ENCODE results near the gene E2F2.

E2F2 gene

GRCh38 chr1:23554481-23555269 is 23.6 kb upstream of the E2F2 start:
- Histone ChIP-seq H3K27ac (peak overlapping the region; percentile 100), H3K27me3 (ENCODE audit: insufficient read depth, low read depth, severe bottlenecking) (no peaks in the 10 kb centered on the region), H3K9me3 (ENCODE audit: severe bottlenecking) (no peaks in the 10 kb centered on the region), H3K4me3 (ENCODE audit: low read depth, low read length) (peak overlapping the region; percentile 51), H3K36me3 (peaks cover 31% of the 10 kb centered on the region)
- DNase-seq = peak; percentile 93
- peak; percentile 25; the same call in 1 of the 2 replicates for TF ChIP-seq CTCF (IDR thresholded peaks at IDR 0.05; ENCODE audit: low read depth, low read length)

- Histone ChIP-seq H3K36me3 (peaks cover 31% of the 10 kb centered on the region), H3K4me3 (ENCODE audit: low read depth, low read length) (peak overlapping the region; percentile 51), H3K27ac (peak overlapping the region; percentile 100), H3K27me3 (ENCODE audit: insufficient read depth, low read depth, severe bottlenecking) (no peaks in the 10 kb centered on the region), H3K9me3 (ENCODE audit: severe bottlenecking) (no peaks in the 10 kb centered on the region)
- no peak for DNase-seq
- no peak for TF ChIP-seq CTCF (IDR thresholded peaks at IDR 0.05; ENCODE audit: low read depth, low read length)
These were observed 23.1 kb upstream of the E2F2 start for GRCh38 chr1:23554127-23554480.

GRCh38 chr1:23553231-23554126 is 22.4 kb upstream of the E2F2 start:
- Histone ChIP-seq H3K27me3 (ENCODE audit: insufficient read depth, low read depth, severe bottlenecking) (no peaks in the 10 kb centered on the region), H3K27ac (peak overlapping the region; percentile 100), H3K4me3 (ENCODE audit: low read depth, low read length) (peak overlapping the region; percentile 51), H3K9me3 (ENCODE audit: severe bottlenecking) (no peaks in the 10 kb centered on the region), H3K36me3 (peaks cover 27% of the 10 kb centered on the region)
- DNase-seq = peak; percentile 78
- TF ChIP-seq CTCF (IDR thresholded peaks at IDR 0.05; ENCODE audit: low read depth, low read length) = no peak

- H3K27me3 ChIP-seq (ENCODE audit: insufficient read depth, low read depth, severe bottlenecking) = no peaks in the 10 kb centered on the region
- DNase-seq = no peak
- no peak overlapping the region for H3K4me3 ChIP-seq (ENCODE audit: low read depth, low read length)
- H3K9me3 ChIP-seq (ENCODE audit: severe bottlenecking) = no peaks in the 10 kb centered on the region
- H3K27ac ChIP-seq = peak overlapping the region; percentile 100
- TF ChIP-seq CTCF (IDR thresholded peaks at IDR 0.05; ENCODE audit: low read depth, low read length) = no peak
- H3K36me3 ChIP-seq = peaks cover 11% of the 10 kb centered on the region
These were observed 20.8 kb upstream of the E2F2 start for GRCh38 chr1:23551849-23552248.

GRCh38 chr1:23548704-23549143 is 17.7 kb upstream of the E2F2 start:
- no peak for DNase-seq
- no peaks in the 10 kb centered on the region for H3K36me3 ChIP-seq
- no peaks in the 10 kb centered on the region for H3K27me3 ChIP-seq (ENCODE audit: insufficient read depth, low read depth, severe bottlenecking)
- no peak for TF ChIP-seq CTCF (IDR thresholded peaks at IDR 0.05; ENCODE audit: low read depth, low read length)
- no peak overlapping the region for H3K4me3 ChIP-seq (ENCODE audit: low read depth, low read length)
- no peaks in the 10 kb centered on the region for H3K9me3 ChIP-seq (ENCODE audit: severe bottlenecking)
- no peak overlapping the region for H3K27ac ChIP-seq
